C4-2B (cell line): ENCODE results near the gene PTTG1.
A peak's percentile ranks its signal among the peaks of the same experiment; 100 is the strongest.

Experiments
- H3K27ac ChIP-seq: fragments of 450-650 bp; 2 replicates; pipeline ENCODE4 v1.5.1; 2017
- ZFX ChIP-seq: fragments of 450-650 bp; IDR thresholded peaks from 2 replicates; pipeline ENCODE4 v1.6.1; 2017
- TF ChIP-seq, protein P1 (sequence below): fragments of 450-650 bp; conservative IDR thresholded peaks from 2 replicates; pipeline ENCODE4 v1.5.1; 2017; ENCODE audit warnings: mild to moderate bottlenecking

PTTG1 gene

DNA sequence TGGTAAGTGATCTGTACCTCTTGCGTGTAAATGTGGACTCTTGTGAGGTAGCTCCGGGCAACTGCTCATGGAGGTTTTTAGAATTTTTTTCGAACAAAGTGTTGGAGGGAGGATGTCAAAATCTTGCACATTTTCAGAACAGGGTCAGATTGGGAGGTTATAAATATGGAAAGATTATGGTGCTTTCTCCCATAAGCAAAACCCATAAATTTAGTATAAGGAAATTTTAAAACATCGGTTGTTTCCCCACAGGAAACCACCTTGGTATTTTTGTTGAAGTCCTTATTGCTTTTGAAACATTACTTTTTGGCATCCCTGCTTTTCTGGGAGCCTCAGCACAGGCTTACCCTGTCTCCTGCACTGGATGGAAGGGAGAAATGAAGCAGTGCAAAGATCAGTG lies 33.9 kb downstream of the PTTG1 start:
- no peak for TF ChIP-seq ZFX
- TF ChIP-seq, protein P1, sequence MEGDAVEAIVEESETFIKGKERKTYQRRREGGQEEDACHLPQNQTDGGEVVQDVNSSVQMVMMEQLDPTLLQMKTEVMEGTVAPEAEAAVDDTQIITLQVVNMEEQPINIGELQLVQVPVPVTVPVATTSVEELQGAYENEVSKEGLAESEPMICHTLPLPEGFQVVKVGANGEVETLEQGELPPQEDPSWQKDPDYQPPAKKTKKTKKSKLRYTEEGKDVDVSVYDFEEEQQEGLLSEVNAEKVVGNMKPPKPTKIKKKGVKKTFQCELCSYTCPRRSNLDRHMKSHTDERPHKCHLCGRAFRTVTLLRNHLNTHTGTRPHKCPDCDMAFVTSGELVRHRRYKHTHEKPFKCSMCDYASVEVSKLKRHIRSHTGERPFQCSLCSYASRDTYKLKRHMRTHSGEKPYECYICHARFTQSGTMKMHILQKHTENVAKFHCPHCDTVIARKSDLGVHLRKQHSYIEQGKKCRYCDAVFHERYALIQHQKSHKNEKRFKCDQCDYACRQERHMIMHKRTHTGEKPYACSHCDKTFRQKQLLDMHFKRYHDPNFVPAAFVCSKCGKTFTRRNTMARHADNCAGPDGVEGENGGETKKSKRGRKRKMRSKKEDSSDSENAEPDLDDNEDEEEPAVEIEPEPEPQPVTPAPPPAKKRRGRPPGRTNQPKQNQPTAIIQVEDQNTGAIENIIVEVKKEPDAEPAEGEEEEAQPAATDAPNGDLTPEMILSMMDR, result no peak
- no peak overlapping the region for H3K27ac ChIP-seq

GRCh38 chr5:160456480-160457177 lies 35.0 kb downstream of the PTTG1 start:
- TF ChIP-seq ZFX, result no peak
- TF ChIP-seq, protein P1, result no peak
- no peak overlapping the region for H3K27ac ChIP-seq

DNA sequence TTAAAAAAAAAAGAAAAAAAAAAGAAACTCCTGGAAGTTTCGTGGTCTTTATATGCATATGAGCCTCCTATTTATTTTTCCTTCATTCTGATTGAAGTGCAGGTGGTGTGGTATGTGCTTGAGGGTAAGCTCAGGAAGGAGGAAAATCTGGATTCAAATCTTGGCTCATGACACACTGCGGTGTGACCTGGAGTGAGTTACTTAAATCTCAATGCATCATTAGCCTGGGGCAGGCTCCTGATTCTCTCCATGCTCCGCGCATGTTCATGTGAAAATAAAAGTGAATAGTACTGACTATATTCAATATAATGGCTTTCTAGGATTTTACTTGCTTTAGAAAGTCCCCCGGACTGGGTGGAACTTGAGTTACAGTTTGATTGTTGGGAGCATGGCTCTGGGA lies 35.6 kb downstream of the PTTG1 start:
- no peak for TF ChIP-seq ZFX
- TF ChIP-seq, protein P1, result no peak

DNA sequence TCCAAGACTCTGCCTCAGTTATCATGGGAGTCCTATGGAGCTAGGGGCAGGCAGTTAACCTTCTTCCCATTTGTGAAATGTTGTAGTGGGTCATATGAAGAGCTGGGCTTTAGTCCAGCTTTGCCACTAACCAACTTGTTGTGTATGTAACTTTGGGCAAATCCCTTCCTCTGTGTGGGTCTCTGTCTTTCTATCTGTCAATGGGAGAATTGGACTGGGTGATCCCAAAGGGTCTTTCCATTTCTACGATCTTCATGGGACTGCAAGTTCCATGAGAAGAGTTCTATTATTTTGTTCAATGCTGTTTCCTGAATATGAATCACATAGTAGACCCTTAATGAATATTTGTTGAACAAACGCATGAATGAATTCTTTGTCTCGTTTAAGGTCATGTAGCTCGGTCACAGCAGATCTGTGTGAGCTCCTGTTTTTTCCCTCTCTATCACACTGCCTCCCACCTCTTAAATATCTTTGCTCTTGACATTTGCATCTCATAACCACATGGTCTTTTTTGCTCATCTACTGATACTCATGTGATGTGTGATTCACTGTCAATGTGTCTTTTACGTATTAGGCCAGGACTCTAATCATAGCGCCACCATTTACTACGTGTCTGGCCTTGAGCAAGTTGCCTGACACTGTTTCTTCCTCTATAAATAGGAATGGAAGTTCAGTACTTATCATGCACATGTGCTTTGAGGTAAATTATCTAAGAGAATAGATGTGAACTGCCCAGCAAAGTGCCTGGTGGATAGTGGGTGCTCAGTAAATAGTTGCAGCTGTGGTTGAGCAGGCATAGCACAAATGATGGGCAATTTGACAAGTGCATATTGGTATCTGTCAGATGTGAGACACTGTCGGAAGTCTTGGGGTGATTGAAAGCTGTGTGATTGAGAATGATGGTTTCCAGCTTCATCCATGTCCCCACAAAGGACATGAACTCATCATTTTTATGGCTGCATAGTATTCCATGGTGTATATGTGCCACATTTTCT lies 37.4 kb downstream of the PTTG1 start:
- TF ChIP-seq, protein P1, result no peak
- TF ChIP-seq ZFX, result no peak
- H3K27ac ChIP-seq, result no peak overlapping the region

More for the DNA sequence above, 35.6 kb downstream of the PTTG1 start:
- H3K27ac ChIP-seq, result no peak overlapping the region

DNA sequence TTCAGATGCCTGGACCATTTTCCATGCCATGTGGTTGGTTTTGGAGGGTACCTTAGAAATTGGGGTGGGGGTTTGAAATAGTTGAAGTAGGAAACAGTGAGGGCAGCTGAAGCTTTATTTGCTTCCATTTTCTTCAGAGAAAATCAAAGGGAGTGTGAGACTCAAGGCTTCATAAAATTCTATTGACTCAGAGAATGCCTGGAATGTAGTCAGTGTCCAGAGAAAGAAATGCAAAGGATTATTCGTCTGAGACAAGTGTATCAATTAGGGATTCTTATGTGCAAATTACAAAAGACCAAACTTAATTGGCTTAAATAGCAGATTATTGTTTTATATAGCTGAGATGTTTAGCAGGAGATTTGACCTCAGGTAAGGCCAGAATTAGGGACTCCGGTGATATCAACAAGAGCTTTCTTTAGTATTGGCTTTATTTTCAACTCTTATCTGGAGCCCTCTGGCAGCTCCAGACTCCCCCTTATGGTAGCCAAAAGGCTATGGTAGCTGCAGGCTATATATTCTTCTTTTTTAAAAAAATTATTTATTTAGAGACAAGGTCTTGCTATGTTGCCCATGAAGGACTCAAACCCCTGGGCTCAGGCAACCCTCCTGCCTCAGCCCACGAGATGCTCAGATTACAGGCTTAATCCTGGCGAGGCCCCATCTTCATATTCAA lies 38.9 kb downstream of the PTTG1 start:
- TF ChIP-seq, protein P1, result peak; percentile 8; the same call in 1 of the 2 replicates
- no peak for TF ChIP-seq ZFX

DNA sequence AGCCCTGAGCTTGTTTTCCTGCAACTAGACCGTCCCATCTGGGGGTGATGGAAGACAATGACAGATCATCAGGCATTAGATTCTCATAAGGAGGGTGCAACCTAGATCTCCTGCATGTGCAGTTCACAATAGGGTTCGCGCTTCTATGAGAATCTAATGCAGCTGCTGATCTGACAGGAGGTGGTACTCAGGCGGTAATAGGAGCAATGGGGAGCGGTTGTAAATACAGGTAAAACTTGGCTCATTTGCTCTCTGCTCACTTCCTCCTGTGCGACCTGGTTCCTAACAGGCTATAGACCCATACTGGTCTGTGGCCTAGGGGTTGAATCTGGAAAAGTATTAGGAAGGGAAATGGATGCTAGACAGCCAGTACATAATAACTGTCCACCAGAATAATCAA lies 39.7 kb downstream of the PTTG1 start:
- no peak for TF ChIP-seq ZFX
- TF ChIP-seq, protein P1, result no peak
- no peak overlapping the region for H3K27ac ChIP-seq

More for the DNA sequence above, 38.9 kb downstream of the PTTG1 start:
- no peak overlapping the region for H3K27ac ChIP-seq
